K562 (cell line): ENCODE measurements around the gene MEIKIN. TPM values are rescaled to one million over a fixed set of nuclear protein-coding genes. Genes with fewer than 3 reads are reported as not detected.

Source experiments
- ATAC-seq: fragments of 200-7000 bp; cut with Tn5 transposase; 3 replicates; pipeline ENCODE4 v1.9.1; 2020; ENCODE audit warnings: moderate library complexity
- BruUV-seq: library from RNA; stranded (reverse); fragments of 400-500 nt; replicated peaks from 2 replicates; lab custom pipeline; 2021; lab: Mats Ljungman, UMichigan
- CTCF ChIA-PET: fragments of 300-600 bp; formaldehyde crosslinking; extraction: SDS; loops from one replicate; lab custom pipeline; 2021; ENCODE audit warnings: low intra/inter-chr PET ratio; lab: Yijun Ruan, JAX
- POLR2A ChIA-PET: fragments of 300-600, 350-650 bp; sonication (Branson Sonifier 250); formaldehyde crosslinking; extraction: SDS; loops from one replicate; lab custom pipeline; 2021; ENCODE audit warnings: antibody characterized with exemption, inconsistent platforms; lab: Yijun Ruan, JAX
- DNase-seq, 4 experiments: peaks; one replicate each; pipeline versions ENCODE4 v3.0.0 to v3.0.0-alpha.2; 2011 to 2018; ENCODE audit warnings: low spot score in 3 of 4, mixed read lengths in 3 of 4; ENCODE audit errors: extremely low read depth in 1 of 4
- FAIRE-seq: peaks from 2 replicates; lab custom pipeline; 2011; peaks lifted over from hg19 to GRCh38; lab: Jason Lieb, UNC
- H2AFZ ChIP-seq: 2 replicates; pipeline ENCODE4 v1.6.0; 2011; ENCODE audit warnings: low read depth, low read length, control low read depth, inconsistent platforms
- H3K27ac ChIP-seq: fragments of 200-600 bp; 3 replicates; pipeline ENCODE4 v1.8.0; 2011; ENCODE audit warnings: low read depth, mild to moderate bottlenecking, control low read depth, inconsistent platforms, low read length, moderate library complexity, mixed read lengths; ENCODE audit errors: extremely low read depth
- H3K27me3 ChIP-seq, 2 experiments: fragments of 300-600 bp in 1 of 2; 2 replicates in 1 of 2; 3 replicates in 1 of 2; pipeline versions ENCODE4 v1.6.0 to v1.8.0; 2011; ENCODE audit warnings: inconsistent platforms in 2 of 2, low read length in 2 of 2, mild to moderate bottlenecking in 1 of 2, mixed read lengths in 1 of 2, moderate library complexity in 1 of 2; ENCODE audit not compliant: control insufficient read depth in 2 of 2, insufficient read depth in 2 of 2
- H3K36me3 ChIP-seq: fragments of 300-600 bp; 3 replicates; pipeline ENCODE4 v1.8.0; 2011; ENCODE audit warnings: mild to moderate bottlenecking, low read length, inconsistent platforms; ENCODE audit not compliant: control insufficient read depth, insufficient read depth
- H3K4me1 ChIP-seq, 2 experiments: fragments of 200-600 bp in 1 of 2; replicated peaks in 1 of 2; 2 replicates in 1 of 2; 3 replicates in 1 of 2; pipeline versions ENCODE4 v1.5.1 to v1.8.0; 2011; ENCODE audit warnings: inconsistent platforms in 2 of 2, low read length in 2 of 2, mild to moderate bottlenecking in 1 of 2, mixed read lengths in 1 of 2, moderate library complexity in 1 of 2; ENCODE audit not compliant: control insufficient read depth in 2 of 2, insufficient read depth in 2 of 2
- H3K4me2 ChIP-seq: 2 replicates; pipeline ENCODE4 v1.6.1; 2011; ENCODE audit warnings: low read length, control low read depth, inconsistent platforms, mixed read lengths; ENCODE audit not compliant: insufficient read depth
- H3K4me3 ChIP-seq: fragments of 200-600 bp; sonication (generic), shearing (Covaris generic); 2 replicates; pipeline ENCODE4 v1.5.1; 2016; ENCODE audit warnings: control low read depth, inconsistent platforms
- H3K79me2 ChIP-seq: fragments of 200-600 bp; 3 replicates; pipeline ENCODE4 v1.8.0; 2011; ENCODE audit warnings: low read length, inconsistent platforms; ENCODE audit not compliant: control insufficient read depth, insufficient read depth
- H3K9ac ChIP-seq, 2 experiments: 2 replicates each; pipeline versions ENCODE4 v1.6.0 to v1.6.1; 2011; ENCODE audit warnings: low read depth in 2 of 2, low read length in 2 of 2, control low read depth in 1 of 2, inconsistent platforms in 1 of 2, mild to moderate bottlenecking in 1 of 2, mixed read lengths in 1 of 2; ENCODE audit not compliant: insufficient read depth in 1 of 2
- H3K9me1 ChIP-seq: one replicate; pipeline ENCODE4 v1.6.0; 2011; ENCODE audit warnings: inconsistent platforms, mild to moderate bottlenecking, low read length, moderate library complexity; ENCODE audit not compliant: control insufficient read depth, insufficient read depth
- H3K9me3 ChIP-seq: replicated peaks from 2 replicates; pipeline ENCODE4 v1.5.1; 2011; ENCODE audit warnings: low read depth, low read length, inconsistent platforms; ENCODE audit not compliant: control insufficient read depth, insufficient read depth
- H4K20me1 ChIP-seq: replicated peaks from 2 replicates; pipeline ENCODE4 v1.6.1; 2011; ENCODE audit warnings: low read length, inconsistent platforms, mixed read lengths; ENCODE audit not compliant: control insufficient read depth, insufficient read depth
- ZBTB34 ChIP-seq: fragments of 250-450 bp; sonication (Bioruptor Pico); IDR thresholded peaks from 2 replicates; pipeline ENCODE4 v1.8.0; 2021; ENCODE audit warnings: mild to moderate bottlenecking, moderate library complexity
- WGBS: fragments of 100-300 bp; shearing (Covaris generic); methylation state at CpG from one replicate; pipeline ENCODE4 v1.1.6; 2016; ENCODE audit warnings: low coverage, mixed read lengths; ENCODE audit not compliant: insufficient coverage; ENCODE audit errors: missing lambda C conversion rate; 5-methylcytosine and 5-hydroxymethylcytosine counted together
- in situ Hi-C: fragments of 300-500 bp; cut with MboI; formaldehyde crosslinking; loops from 4 replicates; pipeline ENCODE4 v1.15.0; 2018; ENCODE audit warnings: inconsistent platforms, mixed read lengths
- intact Hi-C: fragments of 100-400 bp; cut with micrococcal nuclease; formaldehyde crosslinking; loops from 2 replicates; pipeline ENCODE4 v1.14.2; 2022
- polyA plus RNA-seq, 8 experiments: library from polyadenylated mRNA; depleted of rRNA in 4 of 8; stranded (reverse) in 5 of 8; unstranded in 3 of 8; fragments of >200 nt; fragmentation: Nextera tagmentation in 2 of 8; fragmentation: Illumina TruSeq in 1 of 8; extraction: Ambion mirVana in 2 of 8; extraction: Trizol in 1 of 8; gene quantifications; 2 replicates each; pipeline versions ENCODE4 v1.2.1 to v1.2.3, GENCODE V29; 2011 to 2014; ENCODE audit warnings: inconsistent platforms in 1 of 8, missing spikeins in 1 of 8
- total RNA-seq, 7 experiments: library from RNA; depleted of rRNA in 6 of 7; stranded (reverse); fragments of >200 nt in 6 of 7; fragmentation: Illumina TruSeq in 2 of 7; extraction: Trizol in 2 of 7; gene quantifications; 2 replicates each; pipeline versions ENCODE4 v1.2.1 to v1.2.3, GENCODE V29; 2011 to 2021; ENCODE audit warnings: low replicate concordance in 1 of 7
- TF ChIP-seq, protein P1 (sequence below), 2 experiments: fragments of 450-650 bp in 1 of 2; sonication (generic) in 1 of 2; formaldehyde crosslinking in 1 of 2; IDR thresholded peaks; 2 replicates each; pipeline versions ENCODE4 v1.7.1 to v1.9.0; 2016 to 2022; ENCODE audit warnings: inconsistent platforms in 1 of 2, mild to moderate bottlenecking in 1 of 2, missing genetic modification reagents in 1 of 2

Gene MEIKIN
- total and polyA plus RNA-seq, 9 of the 15 experiments (the other 6 are each of a cell fraction or from before 2014, with no cell fraction given), result 0.18 TPM; not detected in 8

DNA sequence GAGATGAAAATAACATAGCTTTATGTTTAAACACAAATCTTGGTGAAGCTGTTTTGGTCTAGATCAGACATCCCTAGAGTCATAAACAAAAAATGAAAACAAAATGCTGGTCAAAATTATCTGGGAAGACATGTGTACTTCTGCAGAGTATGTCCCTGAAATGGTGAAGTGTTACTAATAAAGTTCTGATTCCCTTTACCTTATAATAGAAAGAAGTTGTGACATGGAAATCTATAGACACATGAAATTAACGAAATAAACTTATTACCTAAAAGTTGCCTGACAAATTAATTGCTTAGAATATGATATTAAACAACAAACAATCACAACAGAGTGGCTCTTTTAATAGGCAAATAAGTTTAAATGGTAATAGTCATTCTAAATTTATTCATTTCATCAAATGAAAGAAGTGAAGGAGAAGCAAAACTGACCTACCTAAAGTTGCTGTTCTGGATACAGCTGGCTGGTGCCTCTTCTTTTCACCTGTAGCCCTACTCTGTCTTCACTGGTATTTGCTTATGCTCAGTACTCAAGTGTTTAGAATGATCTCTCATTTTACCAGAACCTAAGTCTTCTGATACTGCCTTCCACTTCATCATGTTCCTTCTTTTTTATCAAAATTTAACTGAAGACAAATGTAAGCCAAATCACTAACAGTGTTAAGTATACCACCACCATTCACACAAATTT is 187.5 kb downstream of the MEIKIN start:
- no peak for TF ChIP-seq ZBTB34 (CRISPR knock-in tag)
- TF ChIP-seq, protein P1, sequence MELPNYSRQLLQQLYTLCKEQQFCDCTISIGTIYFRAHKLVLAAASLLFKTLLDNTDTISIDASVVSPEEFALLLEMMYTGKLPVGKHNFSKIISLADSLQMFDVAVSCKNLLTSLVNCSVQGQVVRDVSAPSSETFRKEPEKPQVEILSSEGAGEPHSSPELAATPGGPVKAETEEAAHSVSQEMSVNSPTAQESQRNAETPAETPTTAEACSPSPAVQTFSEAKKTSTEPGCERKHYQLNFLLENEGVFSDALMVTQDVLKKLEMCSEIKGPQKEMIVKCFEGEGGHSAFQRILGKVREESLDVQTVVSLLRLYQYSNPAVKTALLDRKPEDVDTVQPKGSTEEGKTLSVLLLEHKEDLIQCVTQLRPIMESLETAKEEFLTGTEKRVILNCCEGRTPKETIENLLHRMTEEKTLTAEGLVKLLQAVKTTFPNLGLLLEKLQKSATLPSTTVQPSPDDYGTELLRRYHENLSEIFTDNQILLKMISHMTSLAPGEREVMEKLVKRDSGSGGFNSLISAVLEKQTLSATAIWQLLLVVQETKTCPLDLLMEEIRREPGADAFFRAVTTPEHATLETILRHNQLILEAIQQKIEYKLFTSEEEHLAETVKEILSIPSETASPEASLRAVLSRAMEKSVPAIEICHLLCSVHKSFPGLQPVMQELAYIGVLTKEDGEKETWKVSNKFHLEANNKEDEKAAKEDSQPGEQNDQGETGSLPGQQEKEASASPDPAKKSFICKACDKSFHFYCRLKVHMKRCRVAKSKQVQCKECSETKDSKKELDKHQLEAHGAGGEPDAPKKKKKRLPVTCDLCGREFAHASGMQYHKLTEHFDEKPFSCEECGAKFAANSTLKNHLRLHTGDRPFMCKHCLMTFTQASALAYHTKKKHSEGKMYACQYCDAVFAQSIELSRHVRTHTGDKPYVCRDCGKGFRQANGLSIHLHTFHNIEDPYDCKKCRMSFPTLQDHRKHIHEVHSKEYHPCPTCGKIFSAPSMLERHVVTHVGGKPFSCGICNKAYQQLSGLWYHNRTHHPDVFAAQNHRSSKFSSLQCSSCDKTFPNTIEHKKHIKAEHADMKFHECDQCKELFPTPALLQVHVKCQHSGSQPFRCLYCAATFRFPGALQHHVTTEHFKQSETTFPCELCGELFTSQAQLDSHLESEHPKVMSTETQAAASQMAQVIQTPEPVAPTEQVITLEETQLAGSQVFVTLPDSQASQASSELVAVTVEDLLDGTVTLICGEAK (IDR thresholded peaks at IDR 0.05), result peak; percentile 86
- TF ChIP-seq, protein P1 (CRISPR knock-in tag; IDR thresholded peaks at IDR 0.05), result peak; percentile 50; the same call in 1 of the 2 replicates
- TF ChIP-seq, all 486 proteins: peak for 1
- Histone ChIP-seq H3K9ac (peak overlapping the region in 1 of 2 experiments; percentile 17; a peak in 2 of 4 replicates), H3K27me3 (no peaks in the 10 kb centered on the region), H4K20me1 (peaks cover 16% of the 10 kb centered on the region; the same call in 1 of the 2 replicates), H3K36me3 (peaks cover 3% of the 10 kb centered on the region; the same call in 2 of the 3 replicates), H3K4me3 (no peak overlapping the region), H3K79me2 (peaks cover 100% of the 10 kb centered on the region), H3K4me2 (peak overlapping the region; percentile 20; the same call in 1 of the 2 replicates), H3K9me1 (no peaks in the 10 kb centered on the region), H3K4me1 (peaks cover 15 to 50% of the 10 kb centered on the region in 2 experiments; a peak in 4 of 5 replicates), H2AFZ (no peak overlapping the region), H3K9me3 (no peaks in the 10 kb centered on the region), H3K27ac (peak overlapping the region; percentile 50; the same call in 2 of the 3 replicates)
- intact Hi-C loops, result no loop called here
- WGBS, result 23% methylated on average over 1 of the region's 1 CpG
- POLR2A ChIA-PET, result interaction anchor here (0.6 to 1.6 kb wide), 4 partner anchors 12 to 536 kb away, joined by 3 to 5 read pairs (median 4); no protein-coding TSS in a partner anchor
- DNase-seq (no peak), FAIRE-seq (no peak), ATAC-seq (peak; percentile 50)
- CTCF ChIA-PET, result no interaction called here
- in situ Hi-C loops, result no loop called here
- no TSS peak for BruUV-seq
